GM23248 (cell line): ENCODE results near the gene SLC35F5.

ENCODE experiments used
- EZH2 ChIP-seq: fragments of 200-600 bp; sonication (generic); IDR thresholded peaks from 2 replicates; pipeline ENCODE4 v1.6.1; 2018; ENCODE audit warnings: antibody characterized with exemption, mild to moderate bottlenecking; ENCODE audit not compliant: insufficient read depth, poor library complexity, severe bottlenecking
- EZH2phosphoT487 ChIP-seq: fragments of 200-600 bp; sonication (generic); IDR thresholded peaks from 2 replicates; pipeline ENCODE4 v1.6.1; 2018; ENCODE audit warnings: antibody characterized with exemption, moderate library complexity, mild to moderate bottlenecking, low read depth; ENCODE audit not compliant: insufficient read depth

GRCh38 chr2:113675875-113676274, 80.6 kb downstream of the SLC35F5 start:
- no peak for TF ChIP-seq EZH2
- TF ChIP-seq EZH2phosphoT487: no peak
